Cardiac muscle cell (in vitro differentiated cells and primary cell): ENCODE data around the gene ADGRD1. TPM values are rescaled to one million over a fixed set of nuclear protein-coding genes. Genes with fewer than 3 reads are reported as not detected.

ENCODE experiments used
- DNase-seq, 2 donors: peaks; one replicate each; pipeline versions ENCODE4 v3.0.0 to v3.0.0-alpha.2; 2010 to 2017; ENCODE audit warnings: low read depth in 1 of 2, low spot score in 1 of 2
- H3K27ac ChIP-seq: fragments of 200-600 bp; sonication (generic); 2 replicates; pipeline ENCODE4 v1.5.1; 2016
- H3K27me3 ChIP-seq: fragments of 200-600 bp; sonication (generic); 2 replicates; pipeline ENCODE4 v1.6.0; 2016; ENCODE audit warnings: control low read depth
- H3K36me3 ChIP-seq: fragments of 200-600 bp; sonication (generic); 2 replicates; pipeline ENCODE4 v1.5.1; 2016; ENCODE audit warnings: control low read depth
- H3K4me1 ChIP-seq: fragments of 200-600 bp; sonication (generic); 2 replicates; pipeline ENCODE4 v1.8.1; 2017; ENCODE audit warnings: low read depth, mild to moderate bottlenecking, mixed run types
- H3K4me3 ChIP-seq: fragments of 200-600 bp; sonication (generic); 2 replicates; pipeline ENCODE4 v1.5.1; 2016; ENCODE audit warnings: mild to moderate bottlenecking
- H3K9me3 ChIP-seq: fragments of 200-600 bp; sonication (generic); 2 replicates; pipeline ENCODE4 v1.5.1; 2017; ENCODE audit warnings: low read depth, mild to moderate bottlenecking, control low read depth
- polyA plus RNA-seq: library from polyadenylated mRNA; unstranded; fragments of >200 nt; fragmentation: Nextera tagmentation; extraction: Ambion mirVana; gene quantifications from 2 replicates; pipeline ENCODE4 v1.2.1, GENCODE V29; 2016
- total RNA-seq: library from RNA; depleted of rRNA; stranded (reverse); fragments of >200 nt; gene quantifications from 2 replicates; pipeline ENCODE4 v1.2.3, GENCODE V29; 2016
- TF ChIP-seq, protein P1 (sequence below): IDR thresholded peaks from 2 replicates; pipeline ENCODE4 v1.5.1; 2012; ENCODE audit warnings: low read depth, mild to moderate bottlenecking, low read length

ADGRD1 gene
- total and polyA plus RNA-seq, 2 experiments from 2014 or later, result 66.6 to 74.0 TPM

DNA sequence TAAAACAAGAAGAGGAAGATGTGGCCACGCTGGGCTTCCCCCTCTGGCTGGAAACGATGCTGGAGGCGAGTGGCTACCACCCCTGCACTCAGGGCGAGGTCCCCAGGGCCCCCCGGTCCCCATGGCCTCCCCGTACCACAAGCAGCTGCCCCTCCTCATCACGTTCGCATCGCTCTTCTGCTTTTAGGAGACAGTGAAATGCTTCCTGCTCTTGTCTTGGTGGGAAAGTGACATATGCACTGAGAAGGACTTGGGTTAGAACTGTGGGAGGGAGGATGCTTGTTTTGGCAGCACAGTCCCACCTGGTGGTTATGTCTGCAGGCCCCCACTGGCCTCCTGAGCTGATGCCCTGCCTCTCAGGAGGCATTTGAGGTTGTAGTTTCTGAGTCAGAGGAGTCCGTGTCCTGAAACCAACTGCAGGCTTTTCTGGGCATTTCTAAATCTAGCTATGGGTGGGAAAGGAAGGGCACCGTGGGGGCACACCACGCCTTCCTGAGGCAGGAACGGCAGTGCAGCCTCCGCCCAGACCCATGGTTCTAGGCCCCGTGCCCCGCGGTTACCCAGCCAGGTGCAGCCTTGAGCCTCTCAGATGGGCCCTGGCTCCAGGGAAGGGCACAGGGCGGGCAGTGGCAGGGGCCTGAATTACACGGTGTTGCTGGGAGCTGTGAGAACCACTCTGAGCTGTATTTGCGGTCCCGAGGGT, 139.3 kb downstream of the ADGRD1 start:
- no peak overlapping the region for H3K27ac ChIP-seq
- no peak overlapping the region for H3K4me3 ChIP-seq
- no peaks in the 10 kb centered on the region for H3K9me3 ChIP-seq
- no peak for DNase-seq
- H3K27me3 ChIP-seq, result no peaks in the 10 kb centered on the region
- H3K36me3 ChIP-seq, result no peaks in the 10 kb centered on the region
- TF ChIP-seq, protein P1, sequence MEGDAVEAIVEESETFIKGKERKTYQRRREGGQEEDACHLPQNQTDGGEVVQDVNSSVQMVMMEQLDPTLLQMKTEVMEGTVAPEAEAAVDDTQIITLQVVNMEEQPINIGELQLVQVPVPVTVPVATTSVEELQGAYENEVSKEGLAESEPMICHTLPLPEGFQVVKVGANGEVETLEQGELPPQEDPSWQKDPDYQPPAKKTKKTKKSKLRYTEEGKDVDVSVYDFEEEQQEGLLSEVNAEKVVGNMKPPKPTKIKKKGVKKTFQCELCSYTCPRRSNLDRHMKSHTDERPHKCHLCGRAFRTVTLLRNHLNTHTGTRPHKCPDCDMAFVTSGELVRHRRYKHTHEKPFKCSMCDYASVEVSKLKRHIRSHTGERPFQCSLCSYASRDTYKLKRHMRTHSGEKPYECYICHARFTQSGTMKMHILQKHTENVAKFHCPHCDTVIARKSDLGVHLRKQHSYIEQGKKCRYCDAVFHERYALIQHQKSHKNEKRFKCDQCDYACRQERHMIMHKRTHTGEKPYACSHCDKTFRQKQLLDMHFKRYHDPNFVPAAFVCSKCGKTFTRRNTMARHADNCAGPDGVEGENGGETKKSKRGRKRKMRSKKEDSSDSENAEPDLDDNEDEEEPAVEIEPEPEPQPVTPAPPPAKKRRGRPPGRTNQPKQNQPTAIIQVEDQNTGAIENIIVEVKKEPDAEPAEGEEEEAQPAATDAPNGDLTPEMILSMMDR, result no peak
- H3K4me1 ChIP-seq, result no peaks in the 10 kb centered on the region

DNA sequence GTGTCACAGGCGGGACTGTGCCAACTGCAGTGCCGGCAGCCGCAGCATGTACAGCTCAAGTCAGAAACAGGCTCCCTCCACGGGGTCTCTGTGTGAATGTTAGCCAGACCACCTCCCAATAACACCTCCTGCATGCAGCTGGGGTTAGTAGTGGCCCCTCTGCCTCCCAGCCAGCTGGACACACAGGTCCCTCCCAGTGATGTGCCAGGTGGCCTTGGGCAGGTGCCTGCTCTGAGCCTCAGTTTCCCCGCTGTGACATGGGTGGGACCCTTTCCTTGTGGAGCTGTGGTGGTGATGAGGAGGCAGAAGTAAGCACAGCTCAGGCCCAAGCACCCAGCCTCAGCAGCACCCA, 139.9 kb downstream of the ADGRD1 start:
- H3K4me3 ChIP-seq, result no peak overlapping the region
- H3K36me3 ChIP-seq, result no peaks in the 10 kb centered on the region
- H3K9me3 ChIP-seq, result no peaks in the 10 kb centered on the region
- no peak for DNase-seq
- H3K27me3 ChIP-seq, result no peaks in the 10 kb centered on the region
- TF ChIP-seq, protein P1, result no peak
- H3K27ac ChIP-seq, result no peak overlapping the region
- no peaks in the 10 kb centered on the region for H3K4me1 ChIP-seq

DNA sequence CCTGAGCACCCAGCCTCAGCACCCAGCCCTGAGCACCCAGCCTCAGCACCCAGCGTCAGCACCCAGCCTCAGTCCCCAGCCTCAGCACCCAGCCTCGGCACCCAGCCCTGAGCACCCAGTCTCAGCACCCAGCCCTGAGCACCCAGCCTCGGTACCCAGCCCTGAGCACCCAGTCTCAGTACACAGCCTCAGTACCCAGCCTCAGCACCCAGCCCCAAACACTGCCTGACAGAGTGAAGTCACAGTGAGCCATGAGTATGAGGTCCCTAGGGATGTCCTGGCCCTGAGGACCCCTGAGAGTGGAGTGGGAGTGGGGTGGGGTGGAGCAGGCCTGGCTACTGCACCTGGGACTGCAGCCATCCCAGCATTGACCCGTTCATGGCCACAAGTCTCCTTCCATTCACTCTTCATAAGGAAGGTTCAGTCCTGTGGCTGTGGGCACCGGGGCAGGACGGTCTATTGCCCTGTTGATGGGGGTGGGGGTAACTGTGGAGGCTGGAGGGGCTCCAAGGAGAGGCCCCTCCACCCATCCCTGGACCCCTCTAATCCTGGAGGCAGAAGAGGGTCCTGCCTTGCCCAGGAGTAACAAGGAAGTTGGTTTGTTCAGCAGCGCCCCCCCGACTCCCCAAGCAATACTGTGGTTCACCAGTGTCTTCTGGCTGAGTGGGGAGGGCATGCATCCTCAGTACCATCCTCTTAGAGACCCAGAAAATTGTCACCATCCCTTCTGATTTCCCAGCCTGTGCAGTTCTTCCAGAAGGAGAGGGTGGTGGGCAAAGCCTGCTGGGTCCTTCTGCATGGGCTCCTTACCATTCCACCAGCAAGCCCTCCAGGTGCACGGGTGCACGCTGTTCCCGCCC, 140.5 kb downstream of the ADGRD1 start:
- H3K27me3 ChIP-seq, result no peaks in the 10 kb centered on the region
- no peak for DNase-seq
- H3K4me3 ChIP-seq, result no peak overlapping the region
- no peak overlapping the region for H3K27ac ChIP-seq
- no peaks in the 10 kb centered on the region for H3K36me3 ChIP-seq
- no peaks in the 10 kb centered on the region for H3K9me3 ChIP-seq
- TF ChIP-seq, protein P1, result no peak
- H3K4me1 ChIP-seq, result no peaks in the 10 kb centered on the region

DNA sequence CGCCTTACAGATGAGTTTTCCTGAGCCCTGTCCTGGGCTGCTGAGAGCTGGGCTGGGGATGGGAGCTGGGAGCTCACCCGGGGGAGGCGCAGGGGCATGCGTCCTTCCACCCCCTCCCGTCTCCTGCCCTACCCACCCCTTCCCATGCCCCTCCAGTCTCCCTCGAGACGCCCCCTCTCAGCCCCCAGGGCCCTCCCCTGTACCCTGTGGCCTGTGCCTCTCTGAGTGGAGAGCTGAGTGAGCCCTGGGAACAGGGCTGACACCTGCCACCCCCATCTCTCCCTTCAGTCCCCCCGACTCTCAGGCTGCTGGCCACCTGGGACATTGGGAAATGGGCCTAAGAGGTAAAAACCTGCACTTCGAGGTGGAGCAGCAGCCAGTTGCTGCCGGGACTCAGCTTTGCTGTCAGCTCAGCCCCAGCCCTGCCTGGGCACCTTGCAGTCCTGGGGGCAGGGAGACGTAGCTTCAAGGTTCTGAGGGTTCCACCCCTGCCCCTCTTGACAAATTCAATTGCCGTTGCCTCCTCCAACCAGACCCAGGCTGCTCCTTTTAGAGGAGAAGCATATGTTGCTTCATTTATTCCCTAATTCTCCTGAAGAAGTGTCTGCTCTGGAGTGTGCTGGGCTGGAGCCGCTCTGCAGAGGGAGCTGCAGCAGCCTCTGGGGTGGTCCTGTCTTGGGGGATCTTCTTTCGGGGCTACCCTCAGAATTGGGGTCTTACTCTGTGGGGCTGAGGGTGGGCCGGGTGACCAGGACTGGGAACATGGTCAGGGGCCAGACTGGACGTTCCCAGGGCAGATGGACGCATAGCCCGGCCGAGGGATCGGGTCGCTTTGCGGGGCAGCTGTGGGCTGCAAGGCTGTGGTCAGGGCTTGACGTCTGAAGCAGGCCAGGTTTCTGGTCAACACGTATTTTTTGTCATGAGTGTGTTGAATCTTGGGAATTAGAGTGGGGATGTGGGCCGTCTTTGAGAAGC, 141.4 kb downstream of the ADGRD1 start:
- no peak overlapping the region for H3K4me3 ChIP-seq
- H3K27ac ChIP-seq, result no peak overlapping the region
- TF ChIP-seq, protein P1, result no peak
- no peaks in the 10 kb centered on the region for H3K36me3 ChIP-seq
- no peaks in the 10 kb centered on the region for H3K9me3 ChIP-seq
- no peaks in the 10 kb centered on the region for H3K27me3 ChIP-seq
- no peak for DNase-seq
- H3K4me1 ChIP-seq, result no peaks in the 10 kb centered on the region
